H1 (cell line): Measurements from ENCODE around the gene WNT9A. TPM values are rescaled to one million over a fixed set of nuclear protein-coding genes. Genes with fewer than 3 reads are reported as not detected.
A peak's percentile ranks its signal among the peaks of the same experiment; 100 is the strongest.
"Not testable (repeated sequence)": the region's sequence is repeated elsewhere in the genome, so short reads cannot be mapped to it uniquely, and the experiment has no call there.

Experiments used
- CTCF ChIA-PET: fragments of 300-600 bp; sonication (Branson Sonifier 250); formaldehyde crosslinking; loops from one replicate; lab custom pipeline; 2021; ENCODE audit not compliant: partially characterized antibody; lab: Charles Lee
- POLR2A ChIA-PET: fragments of 300-600 bp; sonication (Branson Sonifier 250); formaldehyde crosslinking; loops from one replicate; lab custom pipeline; 2021; ENCODE audit warnings: inconsistent platforms; ENCODE audit not compliant: partially characterized antibody; lab: Charles Lee
- DNase-seq, 2 experiments: peaks; one replicate each; pipeline versions ENCODE4 v3.0.0 to v3.0.0-alpha.2; 2010 to 2022; ENCODE audit warnings: low spot score in 2 of 2, low read depth in 1 of 2, mixed read lengths in 1 of 2
- FAIRE-seq: peaks from 2 replicates; lab custom pipeline; 2011; peaks lifted over from hg19 to GRCh38; lab: Jason Lieb, UNC
- H2AFZ ChIP-seq: 2 replicates; pipeline ENCODE4 v1.8.1; 2012; ENCODE audit warnings: low read length, inconsistent platforms
- H2AK5ac ChIP-seq: 2 replicates; pipeline ENCODE4 v1.6.1; 2013; ENCODE audit warnings: low read depth, low read length
- H2BK120ac ChIP-seq: replicated peaks from 2 replicates; pipeline ENCODE3; 2013; ENCODE audit warnings: low read depth, low read length, inconsistent platforms
- H2BK12ac ChIP-seq: 2 replicates; pipeline ENCODE4 v1.6.1; 2013; ENCODE audit warnings: low read depth, low read length
- H2BK15ac ChIP-seq: 2 replicates; pipeline ENCODE4 v1.6.1; 2013; ENCODE audit warnings: low read length
- H2BK20ac ChIP-seq: 2 replicates; pipeline ENCODE4 v1.6.1; 2013; ENCODE audit warnings: low read length
- H2BK5ac ChIP-seq: 2 replicates; pipeline ENCODE4 v1.6.1; 2013; ENCODE audit warnings: low read depth, low read length
- H3K14ac ChIP-seq: 2 replicates; pipeline ENCODE4 v1.6.1; 2013; ENCODE audit warnings: inconsistent platforms; ENCODE audit not compliant: insufficient read length
- H3K18ac ChIP-seq: 2 replicates; pipeline ENCODE4 v1.6.1; 2013; ENCODE audit warnings: low read length; ENCODE audit errors: extremely low read depth
- H3K23ac ChIP-seq: 2 replicates; pipeline ENCODE4 v1.6.1; 2013; ENCODE audit warnings: inconsistent platforms; ENCODE audit not compliant: insufficient read length
- H3K23me2 ChIP-seq: 2 replicates; pipeline ENCODE4 v1.6.1; 2013; ENCODE audit warnings: low read depth, low read length
- H3K27ac ChIP-seq: 2 replicates; pipeline ENCODE4 v1.6.1; 2011; ENCODE audit warnings: low read depth, low read length, inconsistent platforms
- H3K27me3 ChIP-seq, 4 experiments: replicated peaks in 1 of 4; 1 replicate in 1 of 4; 2 replicates in 3 of 4; pipeline versions ENCODE4 v1.6.1 to v1.8.1; 2011 to 2013; ENCODE audit warnings: low read length in 3 of 4, mild to moderate bottlenecking in 3 of 4, inconsistent platforms in 2 of 4, mixed read lengths in 2 of 4, moderate library complexity in 1 of 4; ENCODE audit not compliant: control insufficient read depth in 3 of 4, insufficient read depth in 3 of 4; ENCODE audit errors: extremely low read depth in 1 of 4
- H3K36me3 ChIP-seq, 4 experiments: 2 replicates each; pipeline versions ENCODE4 v1.6.1 to v1.8.1; 2011 to 2013; ENCODE audit warnings: mild to moderate bottlenecking in 4 of 4, low read length in 3 of 4, moderate library complexity in 2 of 4, control low read depth in 1 of 4, inconsistent platforms in 1 of 4; ENCODE audit not compliant: insufficient read depth in 4 of 4, control insufficient read depth in 2 of 4
- H3K4ac ChIP-seq: replicated peaks from 2 replicates; pipeline ENCODE3; 2013; ENCODE audit warnings: low read length, low read depth, mixed read lengths, inconsistent platforms; ENCODE audit not compliant: insufficient read length
- H3K4me1 ChIP-seq, 4 experiments: replicated peaks in 1 of 4; 1 replicate in 1 of 4; 2 replicates in 3 of 4; pipeline versions ENCODE4 v1.6.1 to v1.8.1; 2011 to 2013; ENCODE audit warnings: low read length in 3 of 4, inconsistent platforms in 2 of 4, mixed read lengths in 1 of 4; ENCODE audit not compliant: insufficient read depth in 4 of 4, control insufficient read depth in 3 of 4
- H3K4me2 ChIP-seq, 2 experiments: 2 replicates each; pipeline versions ENCODE4 v1.6.1 to v1.8.1; 2011 to 2013; ENCODE audit warnings: low read depth in 2 of 2, low read length in 2 of 2, control low read depth in 1 of 2, inconsistent platforms in 1 of 2, mild to moderate bottlenecking in 1 of 2; ENCODE audit not compliant: insufficient read depth in 1 of 2
- H3K4me3 ChIP-seq, 4 experiments: fragments of 200-600, 300-600 bp in 1 of 4; sonication (generic), shearing (Covaris generic), sonication (Bioruptor Twin) in 1 of 4; 2 replicates each; pipeline versions ENCODE4 v1.5.1 to v1.8.1; 2011 to 2016; ENCODE audit warnings: low read length in 4 of 4, low read depth in 3 of 4, control low read depth in 2 of 4, inconsistent platforms in 2 of 4, mild to moderate bottlenecking in 2 of 4, mixed read lengths in 1 of 4, moderate library complexity in 1 of 4; ENCODE audit not compliant: insufficient read depth in 2 of 4; ENCODE audit errors: extremely low read depth in 1 of 4
- H3K56ac ChIP-seq: replicated peaks from 2 replicates; pipeline ENCODE3; 2013; ENCODE audit warnings: low read depth, mild to moderate bottlenecking, mixed read lengths, low read length, inconsistent platforms; ENCODE audit not compliant: insufficient read length
- H3K79me1 ChIP-seq: 2 replicates; pipeline ENCODE4 v1.6.1; 2013; ENCODE audit warnings: low read depth, low read length, control low read depth
- H3K79me2 ChIP-seq, 2 experiments: 2 replicates each; pipeline versions ENCODE4 v1.6.1 to v1.8.1; 2012 to 2013; ENCODE audit warnings: low read length in 2 of 2, mild to moderate bottlenecking in 2 of 2, inconsistent platforms in 1 of 2; ENCODE audit not compliant: insufficient read depth in 2 of 2, control insufficient read depth in 1 of 2
- H3K9ac ChIP-seq, 4 experiments: replicated peaks in 1 of 4; 1 replicate in 1 of 4; 2 replicates in 3 of 4; pipeline versions ENCODE4 v1.6.1 to v1.8.1; 2011 to 2013; ENCODE audit warnings: low read depth in 3 of 4, low read length in 3 of 4, control low read depth in 2 of 4, mild to moderate bottlenecking in 2 of 4, moderate library complexity in 2 of 4, inconsistent platforms in 1 of 4; ENCODE audit errors: extremely low read depth in 1 of 4
- H3K9me3 ChIP-seq, 2 experiments: 2 replicates each; pipeline versions ENCODE4 v1.6.1 to v1.8.1; 2012 to 2013; ENCODE audit warnings: mild to moderate bottlenecking in 2 of 2, moderate library complexity in 2 of 2, control low read depth in 1 of 2, inconsistent platforms in 1 of 2, low read depth in 1 of 2, low read length in 1 of 2, mixed read lengths in 1 of 2; ENCODE audit not compliant: insufficient read depth in 2 of 2
- H4K20me1 ChIP-seq, 2 experiments: replicated peaks in 1 of 2; 2 replicates each; pipeline versions ENCODE3 to v1.8.1; 2011 to 2013; ENCODE audit warnings: inconsistent platforms in 2 of 2, low read length in 2 of 2, mild to moderate bottlenecking in 1 of 2; ENCODE audit not compliant: insufficient read depth in 2 of 2, control insufficient read depth in 1 of 2
- H4K5ac ChIP-seq: 2 replicates; pipeline ENCODE4 v1.6.1; 2013; ENCODE audit warnings: low read length, low read depth, mixed read lengths, inconsistent platforms; ENCODE audit not compliant: insufficient read length
- H4K8ac ChIP-seq: 2 replicates; pipeline ENCODE4 v1.8.0; 2013; ENCODE audit warnings: mild to moderate bottlenecking, moderate library complexity, low read length, inconsistent platforms; ENCODE audit not compliant: insufficient read depth; ENCODE audit errors: extremely low read depth
- H4K91ac ChIP-seq: replicated peaks from 2 replicates; pipeline ENCODE3; 2013; ENCODE audit warnings: low read length, mixed read lengths, inconsistent platforms; ENCODE audit not compliant: insufficient read length
- CTCF ChIP-seq, 3 experiments: IDR thresholded peaks; 1 replicate in 2 of 3; 2 replicates in 1 of 3; pipeline versions ENCODE4 v1.5.1 to v1.6.1; 2011; ENCODE audit warnings: low read length in 3 of 3, mild to moderate bottlenecking in 3 of 3, inconsistent platforms in 2 of 3, low read depth in 1 of 3, moderate library complexity in 1 of 3; ENCODE audit not compliant: insufficient read depth in 1 of 3; ENCODE audit errors: control extremely low read depth in 1 of 3
- RAD21 ChIP-seq, 2 experiments: IDR thresholded peaks in 1 of 2; conservative IDR thresholded peaks in 1 of 2; 2 replicates each; pipeline ENCODE4 v1.6.1; 2011; ENCODE audit warnings: low read depth in 2 of 2, low read length in 2 of 2, improper control_type of control experiment in 1 of 2, inconsistent platforms in 1 of 2, mild to moderate bottlenecking in 1 of 2, moderate library complexity in 1 of 2
- WGBS, 2 experiments: shearing (Covaris generic) in 1 of 2; methylation state at CpG; one replicate each; pipeline versions ENCODE4 v1.1.6 to v1.1.7; 2013 to 2015; ENCODE audit warnings: low lambda C conversion rate in 2 of 2, mixed read lengths in 2 of 2, inconsistent platforms in 1 of 2, low coverage in 1 of 2, missing lambda C conversion rate in 1 of 2; ENCODE audit not compliant: insufficient replicate concordance in 2 of 2, insufficient coverage in 1 of 2, insufficient read length in 1 of 2; ENCODE audit errors: extremely low coverage in 1 of 2, missing lambda C conversion rate in 1 of 2; 5-methylcytosine and 5-hydroxymethylcytosine counted together
- polyA plus RNA-seq, 7 experiments: library from polyadenylated mRNA; depleted of rRNA in 3 of 7; stranded (reverse) in 5 of 7; unstranded in 2 of 7; fragments of >200 nt in 5 of 7; fragments of 200-250 nt in 2 of 7; gene quantifications; 1 replicate in 5 of 7; 2 replicates in 1 of 7; 4 replicates in 1 of 7; pipeline versions ENCODE4 v1.2.1 to v1.2.3, GENCODE V29; 2011 to 2013; ENCODE audit warnings: missing spikeins in 2 of 7, mixed read lengths in 2 of 7
- total RNA-seq: library from RNA; stranded (reverse); fragmentation: NEBNext Ultra II Directional; extraction: Animal tissue kit (Norgen Biotek cat#: 25700); gene quantifications from 2 replicates; pipeline ENCODE4 v1.2.1, GENCODE V29; 2021

WNT9A gene
- total and polyA plus RNA-seq, 2 of the 8 experiments (the other 6 are each of a cell fraction or from before 2014, with no cell fraction given), result 1.1 to 1.5 TPM

GRCh38 chr1:227967815-227968214 is 20.1 kb upstream of the WNT9A start:
- CTCF ChIA-PET, result interaction anchor here (1.0 to 1.8 kb wide), 3 partner anchors 10 to 18 kb away, joined by 3 to 9 read pairs (median 3); no protein-coding TSS in a partner anchor
- POLR2A ChIA-PET, H2BK20ac ChIP-seq, DNase-seq, H3K79me2 ChIP-seq, H3K4me2 ChIP-seq, H3K4me1 ChIP-seq, H2BK120ac ChIP-seq, H4K91ac ChIP-seq, H2BK12ac ChIP-seq, H4K5ac ChIP-seq, H3K9me3 ChIP-seq, H3K9ac ChIP-seq, H3K23me2 ChIP-seq, H3K36me3 ChIP-seq, H3K23ac ChIP-seq, H4K8ac ChIP-seq, H2AFZ ChIP-seq, H3K18ac ChIP-seq, H3K4me3 ChIP-seq, FAIRE-seq, H2AK5ac ChIP-seq, H2BK15ac ChIP-seq, H3K27me3 ChIP-seq, H3K27ac ChIP-seq, H2BK5ac ChIP-seq, H3K56ac ChIP-seq, H4K20me1 ChIP-seq, H3K14ac ChIP-seq, H3K79me1 ChIP-seq, H3K4ac ChIP-seq: not testable (repeated sequence)
- WGBS, 2 experiments, result 94% methylated on average over 3 of the region's 5 CpGs; no CpG with 5 or more reads in 1 of the 2 experiments
- TF ChIP-seq CTCF (IDR thresholded peaks at IDR 0.05; ENCODE audit: control extremely low read depth in 1 of 3, insufficient read depth in 1 of 3, low read depth in 1 of 3, low read length in 3 of 3), result peak; percentile 4 to 30 (median 20); a peak in 3 of 4 replicates
- peak in 1 of 2 experiments; percentile 18; a peak in 1 of 4 replicates for TF ChIP-seq RAD21 (IDR thresholded peaks at IDR 0.05 in 1 of 2, conservative IDR thresholded peaks at IDR 0.05 in 1 of 2; ENCODE audit: low read depth in 2 of 2, low read length in 2 of 2)
